HG02943 (cell line): Measurements from ENCODE around the gene KIFC3.
A peak's percentile ranks its signal among the peaks of the same experiment; 100 is the strongest.
"Not testable (repeated sequence)": the region's sequence is repeated elsewhere in the genome, so short reads cannot be mapped to it uniquely, and the experiment has no call there.

ENCODE experiments used
- ATAC-seq: cut with Tn5 transposase; IDR thresholded peaks from one replicate; pipeline ENCODE4 v1.9.1; 2021; ENCODE audit warnings: mild to moderate bottlenecking, low read depth, moderate library complexity; ENCODE audit not compliant: unreplicated experiment

The KIFC3 gene

DNA sequence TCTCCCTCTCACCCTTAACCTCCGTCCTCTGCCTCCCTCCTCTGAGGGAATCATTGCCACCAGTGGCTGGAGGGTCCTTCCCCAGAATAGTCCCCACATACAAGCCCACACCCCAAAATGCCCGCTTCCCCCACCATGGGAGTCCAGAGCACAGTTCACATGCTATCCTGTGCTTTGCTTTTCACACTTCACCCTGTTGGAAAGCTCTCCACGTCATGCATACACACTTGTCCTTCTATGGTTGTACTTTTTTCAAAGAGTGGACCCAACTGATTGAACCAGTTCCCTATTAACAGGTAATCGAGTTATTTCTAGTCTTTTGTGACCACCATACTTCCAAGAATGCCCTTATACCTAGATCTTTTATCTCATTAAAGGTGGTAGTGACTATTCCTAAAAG is 23.8 kb upstream of the KIFC3 start:
- no peak for ATAC-seq

DNA sequence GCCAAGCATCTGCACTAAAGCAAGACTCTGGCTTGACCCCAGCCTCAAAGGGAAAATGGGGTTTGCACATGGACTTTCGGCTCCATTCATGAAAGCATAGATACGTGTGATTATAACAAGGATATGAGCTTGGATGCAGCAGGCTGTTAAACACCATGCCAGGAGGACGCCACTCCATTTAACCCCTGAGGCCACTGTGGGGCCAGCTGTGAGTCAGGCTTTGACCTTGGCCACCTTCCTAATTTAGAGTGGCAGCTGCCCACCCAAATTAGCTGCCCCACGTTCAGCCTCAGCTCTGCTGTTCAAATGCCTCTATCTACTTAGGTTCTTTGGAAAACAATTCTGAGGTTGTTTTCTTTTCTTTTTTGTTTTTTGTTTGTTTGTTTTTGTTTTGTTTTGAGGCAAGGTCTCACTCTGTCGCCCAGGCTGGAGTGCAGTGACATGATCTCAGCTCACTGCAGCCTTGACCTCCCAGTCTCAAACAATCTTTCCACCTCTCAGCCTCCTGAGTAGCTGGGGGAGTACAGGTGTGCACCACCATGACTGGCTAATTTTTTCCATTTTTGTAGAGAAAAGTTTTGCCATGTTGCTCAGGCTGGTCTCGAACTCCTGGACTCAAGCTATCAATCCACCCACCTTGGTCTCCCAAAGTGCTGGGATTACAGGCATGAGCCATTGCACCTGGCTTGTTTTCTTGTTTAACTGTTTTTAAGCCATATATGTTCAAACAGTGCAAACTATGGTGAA is 23.2 kb upstream of the KIFC3 start:
- no peak for ATAC-seq

DNA sequence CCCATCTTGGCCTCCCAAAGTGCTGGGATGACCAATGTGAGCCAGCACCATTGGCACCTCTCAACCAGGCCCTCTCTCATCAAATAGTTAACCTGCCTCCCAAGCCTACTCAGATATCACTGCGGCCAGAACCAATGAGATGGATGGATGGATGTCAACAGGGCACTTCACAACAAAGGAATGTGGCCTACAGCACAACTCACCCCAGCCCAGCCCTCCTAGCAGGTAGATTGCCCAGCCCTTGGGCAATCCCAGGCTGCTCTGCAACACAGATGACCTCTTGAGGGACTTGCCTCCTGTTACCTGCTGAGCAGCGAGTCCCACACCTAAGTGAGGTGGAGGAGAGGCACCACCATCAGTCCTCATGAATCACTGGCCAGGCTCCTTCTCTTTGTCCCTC is 22.6 kb upstream of the KIFC3 start:
- ATAC-seq = no peak

DNA sequence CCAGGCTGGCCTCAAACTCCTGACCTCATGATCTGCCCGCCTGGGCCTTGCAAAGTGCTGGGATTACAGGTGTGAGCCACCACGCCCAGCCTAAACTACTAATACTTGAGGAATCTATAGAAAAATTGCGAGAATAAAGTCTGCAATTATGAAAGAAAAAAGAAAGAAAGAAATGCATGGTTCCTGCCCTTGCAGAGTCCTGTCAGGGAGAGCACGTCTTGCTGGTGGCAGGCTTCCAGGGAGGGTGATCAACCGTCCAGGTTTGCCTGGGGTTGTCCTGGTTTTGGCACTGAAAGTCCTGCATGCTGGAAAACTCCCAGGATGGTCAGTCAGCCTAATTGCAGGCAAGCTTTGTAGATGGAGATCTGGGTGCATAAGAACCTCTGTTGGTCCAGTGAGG is 21.5 kb upstream of the KIFC3 start:
- no peak for ATAC-seq

DNA sequence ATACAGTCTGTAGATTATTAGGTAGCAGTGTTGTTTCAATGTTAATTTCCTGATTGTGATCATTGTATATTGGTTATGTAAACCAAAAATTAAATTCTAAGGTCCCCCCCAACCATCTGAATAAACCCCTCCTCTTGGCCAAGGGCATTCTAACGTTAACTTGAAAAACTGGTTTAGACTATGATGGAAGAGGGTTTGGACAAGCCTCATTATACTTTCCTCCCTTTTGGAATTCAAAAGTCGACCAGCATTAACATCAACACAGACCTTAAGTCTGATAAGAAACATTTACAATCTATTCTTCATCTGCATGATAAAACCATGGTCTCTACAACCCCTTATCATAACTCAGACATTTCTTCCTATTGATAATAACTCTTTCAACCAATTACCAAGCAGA is 20.6 kb upstream of the KIFC3 start:
- ATAC-seq = no peak

DNA sequence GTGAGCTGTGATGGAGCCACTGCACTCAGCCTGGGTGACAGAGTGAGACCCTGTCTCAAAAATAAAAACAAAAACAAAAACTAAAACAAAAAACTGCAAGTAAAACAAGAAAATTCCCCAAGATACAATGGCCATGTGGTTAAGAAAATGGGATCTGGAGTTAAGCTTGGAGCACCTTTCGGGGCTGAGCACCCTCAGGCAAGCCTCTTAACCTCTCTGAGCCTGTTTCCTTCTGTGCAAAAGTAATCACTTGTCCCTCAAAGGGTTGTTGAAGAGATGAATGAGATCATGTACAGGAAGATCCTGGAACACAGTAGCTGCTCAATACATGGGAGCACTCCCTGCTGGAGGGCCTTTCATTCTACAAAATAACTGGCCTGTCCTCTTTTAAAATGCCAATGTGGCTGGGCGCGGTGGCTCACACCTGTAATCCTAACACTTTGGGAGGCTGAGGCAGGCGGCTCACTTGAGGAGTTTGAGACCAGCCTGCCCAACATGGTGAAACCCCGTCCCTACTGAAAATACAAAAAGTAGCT is 19.8 kb upstream of the KIFC3 start:
- ATAC-seq = no peak

DNA sequence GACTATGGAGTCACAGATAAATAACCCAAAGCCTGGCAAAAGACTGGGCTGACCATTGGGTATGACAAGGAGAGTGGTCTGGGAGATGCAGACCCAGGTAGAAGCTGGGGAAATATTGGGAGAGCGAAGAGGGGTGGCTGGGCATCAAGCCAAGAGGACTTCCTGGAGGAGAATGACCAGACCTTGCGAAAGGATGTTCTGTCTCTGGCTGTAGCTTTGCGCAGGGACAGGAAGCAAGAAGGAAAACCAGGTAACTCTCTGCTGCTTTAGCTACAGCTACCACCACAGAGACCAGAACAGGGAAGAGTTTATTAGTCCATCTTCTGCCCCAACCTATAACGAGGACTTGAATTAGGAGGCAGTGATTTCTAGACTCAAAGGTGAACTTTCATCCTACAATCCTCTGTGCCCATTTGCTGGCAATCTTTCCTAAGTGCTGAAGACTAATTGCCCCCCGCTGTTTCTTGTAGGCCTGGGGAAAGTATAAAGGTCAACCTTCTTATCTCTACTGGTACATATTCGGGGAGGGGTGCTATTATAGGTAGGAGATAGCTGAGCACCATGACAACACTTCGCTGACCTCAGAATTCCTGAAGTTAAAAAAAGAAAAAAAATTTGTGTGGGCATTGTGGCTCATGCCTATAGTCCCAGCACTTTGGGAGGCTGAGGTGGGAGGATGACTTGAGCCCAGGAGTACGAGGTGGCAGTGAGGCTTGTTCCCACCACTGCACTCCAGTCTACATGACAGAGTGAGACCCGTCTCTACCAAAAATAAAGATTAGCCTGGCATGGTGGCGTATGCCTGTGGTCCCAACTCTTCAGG is 19.1 kb upstream of the KIFC3 start:
- no peak for ATAC-seq

DNA sequence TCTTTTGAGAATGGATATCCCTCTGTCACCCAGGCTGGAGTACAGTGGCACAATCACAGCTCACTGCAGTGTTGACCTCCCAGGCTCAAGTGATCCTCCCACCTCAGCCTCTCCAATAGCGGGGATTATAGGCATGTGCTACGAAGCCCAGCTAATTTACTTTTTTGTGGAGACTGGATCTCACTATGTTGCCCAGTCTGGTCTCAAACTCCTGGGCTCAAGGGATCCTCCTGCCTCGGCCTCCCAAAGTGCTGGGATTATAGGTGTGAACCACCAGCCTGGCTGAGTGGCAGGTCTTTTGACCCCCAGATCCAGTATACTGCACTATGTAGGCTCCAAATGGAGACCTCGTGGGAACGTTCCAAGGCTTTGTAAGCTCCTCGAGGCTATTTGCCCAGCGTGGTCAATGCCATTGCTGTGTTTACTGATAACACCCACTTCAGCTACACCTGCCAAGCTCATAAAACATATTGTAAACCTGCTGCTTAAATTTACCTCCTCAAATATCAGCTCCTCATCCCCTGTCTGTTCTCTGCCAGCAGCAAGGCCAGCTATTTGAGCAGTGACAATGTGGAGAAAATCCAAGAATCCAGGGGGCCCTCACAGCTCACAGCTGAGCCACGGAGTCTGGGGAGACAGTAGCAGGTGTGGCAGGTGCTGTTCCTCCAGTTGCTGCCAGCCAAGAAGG is 16.2 kb upstream of the KIFC3 start:
- no peak for ATAC-seq

DNA sequence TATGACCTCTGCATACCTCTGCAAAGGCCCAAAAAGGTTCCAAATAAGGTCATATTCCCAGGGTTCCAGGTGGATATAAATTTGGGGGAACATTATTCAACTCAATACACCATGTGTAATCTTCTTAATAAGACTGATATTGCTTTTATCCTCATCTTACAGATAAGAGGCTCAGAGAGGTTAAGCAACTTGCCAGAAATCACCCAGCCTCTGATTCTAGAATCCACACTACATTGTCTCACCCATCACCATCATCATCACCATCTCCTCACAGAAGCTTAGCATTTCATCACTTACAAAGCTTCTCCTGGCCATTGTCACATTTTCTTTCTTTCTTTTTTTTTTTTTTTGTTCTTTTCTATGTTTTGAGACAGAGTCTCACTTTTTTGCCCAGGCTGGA is 15.4 kb upstream of the KIFC3 start:
- no peak for ATAC-seq

DNA sequence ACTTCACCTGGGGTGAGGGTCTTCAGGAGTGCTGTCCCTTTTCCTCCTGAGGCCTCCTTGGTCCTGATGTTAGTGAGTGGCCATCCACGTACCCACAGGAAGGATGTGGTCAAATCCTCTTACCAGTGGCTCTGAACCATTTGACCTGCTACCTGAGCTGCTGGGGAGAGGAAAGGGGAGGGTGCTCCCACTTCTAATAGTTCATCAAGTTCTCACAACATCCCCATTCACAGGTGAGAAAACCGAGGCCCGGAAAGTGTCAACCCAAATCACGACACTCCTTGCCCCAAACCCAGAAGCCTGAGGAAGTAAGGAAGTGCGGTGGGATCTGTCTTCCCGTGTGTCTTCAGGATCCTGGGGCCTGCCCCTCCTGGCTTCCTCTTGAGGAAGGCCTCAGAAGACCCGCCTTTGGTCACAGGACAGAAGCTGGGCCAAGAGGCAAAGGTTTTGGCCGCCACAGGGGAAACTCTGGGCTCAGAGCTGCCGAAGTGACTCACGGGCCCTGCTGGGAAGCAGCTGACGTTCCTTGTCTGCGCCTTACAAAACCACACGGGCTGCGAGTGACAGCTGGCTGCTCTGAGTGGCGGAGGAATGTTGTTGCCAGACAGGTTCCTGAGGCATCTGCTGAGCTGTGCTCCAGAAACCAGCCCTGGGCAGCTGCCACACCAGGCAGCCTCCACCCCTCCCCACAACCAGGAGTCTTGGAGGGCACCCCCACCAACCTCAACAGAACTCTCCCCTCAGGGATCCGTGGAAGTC is 13.9 kb upstream of the KIFC3 start:
- ATAC-seq = no peak

DNA sequence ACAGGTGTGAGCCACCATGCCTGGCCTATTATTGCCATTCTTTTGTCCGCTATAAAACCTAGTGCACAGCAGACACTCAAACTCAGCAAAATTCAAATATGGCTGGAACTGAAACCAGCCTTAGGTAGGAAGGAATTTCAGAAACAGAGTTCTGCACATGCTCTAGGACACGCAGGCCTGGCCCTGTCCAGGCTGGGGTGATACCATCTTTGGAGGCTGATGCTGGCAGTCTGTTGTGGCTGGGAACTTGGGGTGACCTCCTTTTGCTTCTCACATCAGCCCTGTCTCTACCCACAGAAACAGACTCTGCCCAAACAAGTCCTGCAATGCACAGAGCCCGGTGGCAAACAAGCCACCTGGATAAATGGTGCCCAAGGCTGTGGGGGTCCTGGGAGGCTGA is 12.6 kb upstream of the KIFC3 start:
- ATAC-seq = no peak

DNA sequence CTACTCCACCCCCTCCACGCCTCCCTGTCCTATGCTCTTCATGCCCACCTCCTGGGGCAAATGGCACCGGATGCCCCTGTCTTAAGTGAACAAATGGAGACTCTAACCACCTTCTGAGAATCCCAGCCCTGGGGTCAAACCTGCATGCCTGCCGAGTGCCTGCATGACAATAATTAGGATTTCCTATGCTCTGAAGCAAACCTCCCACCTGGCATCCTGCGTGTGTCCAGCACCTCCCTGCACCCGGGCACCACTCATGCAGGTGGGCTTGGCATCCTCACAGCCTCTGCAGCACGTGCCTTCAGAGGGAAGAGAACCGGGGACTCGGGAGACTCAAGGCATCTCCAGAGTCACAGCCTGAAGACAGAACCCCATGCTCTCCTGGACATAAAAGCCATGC is 11.2 kb upstream of the KIFC3 start:
- ATAC-seq = no peak

DNA sequence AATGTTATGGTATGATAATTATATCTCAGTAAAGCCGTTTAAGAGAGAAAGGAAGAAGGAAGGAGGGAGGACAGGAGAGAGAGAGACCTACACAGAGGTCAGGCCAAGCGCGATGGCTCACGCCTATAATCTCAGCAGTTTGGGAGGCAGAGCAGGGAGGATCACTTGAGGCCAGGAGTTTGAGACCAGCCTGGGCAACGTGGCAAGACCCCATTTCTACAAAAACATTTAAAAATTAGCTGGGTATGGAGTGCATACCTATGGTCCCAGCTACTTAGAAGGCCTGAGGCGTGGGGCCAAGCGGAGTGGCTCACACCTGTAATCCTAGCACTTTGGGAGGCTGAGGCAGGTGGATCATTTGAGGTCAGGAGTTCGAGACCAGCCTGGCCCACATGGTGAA is 9.0 kb upstream of the KIFC3 start:
- ATAC-seq = not testable (repeated sequence)

DNA sequence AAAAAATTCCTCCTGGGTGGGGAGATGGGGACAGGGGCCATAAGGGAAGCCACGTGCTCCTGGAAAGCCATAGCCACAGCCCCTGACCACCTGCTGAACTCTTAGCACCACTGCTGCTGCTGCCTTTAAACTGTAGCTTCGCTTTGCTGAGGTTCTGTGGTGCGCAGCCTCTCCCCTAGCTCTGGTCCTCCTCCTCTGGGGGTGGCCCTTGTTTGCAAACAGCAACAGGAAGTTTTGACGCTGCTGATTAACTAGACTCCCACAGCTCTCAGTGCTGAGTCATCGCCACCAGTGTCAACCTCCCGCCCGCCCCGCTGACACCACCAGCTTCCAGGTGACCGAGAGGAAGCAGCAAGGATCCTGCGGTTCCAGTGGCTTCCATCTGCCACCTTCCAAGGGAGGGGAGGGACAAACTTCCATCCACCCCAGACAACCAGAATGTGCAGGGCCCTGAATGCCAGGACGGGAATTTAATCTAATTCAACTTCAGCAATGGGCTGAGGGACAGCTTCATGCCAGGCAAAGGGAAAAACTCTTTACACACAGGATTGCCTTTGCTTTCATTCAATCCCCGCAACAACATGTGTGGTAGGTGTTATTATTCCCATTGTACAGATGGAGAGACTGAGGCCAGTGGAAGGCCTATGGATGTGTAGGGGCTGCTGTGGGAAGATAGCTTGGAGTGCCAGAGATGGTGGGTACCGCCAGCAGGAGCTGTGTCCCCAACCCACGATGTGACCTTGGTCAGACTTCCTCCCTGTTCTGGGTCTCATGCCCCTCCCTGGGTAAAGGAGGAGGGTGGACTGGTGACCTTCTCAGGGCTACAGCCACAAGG is 8.1 kb upstream of the KIFC3 start:
- ATAC-seq = peak; percentile 100

DNA sequence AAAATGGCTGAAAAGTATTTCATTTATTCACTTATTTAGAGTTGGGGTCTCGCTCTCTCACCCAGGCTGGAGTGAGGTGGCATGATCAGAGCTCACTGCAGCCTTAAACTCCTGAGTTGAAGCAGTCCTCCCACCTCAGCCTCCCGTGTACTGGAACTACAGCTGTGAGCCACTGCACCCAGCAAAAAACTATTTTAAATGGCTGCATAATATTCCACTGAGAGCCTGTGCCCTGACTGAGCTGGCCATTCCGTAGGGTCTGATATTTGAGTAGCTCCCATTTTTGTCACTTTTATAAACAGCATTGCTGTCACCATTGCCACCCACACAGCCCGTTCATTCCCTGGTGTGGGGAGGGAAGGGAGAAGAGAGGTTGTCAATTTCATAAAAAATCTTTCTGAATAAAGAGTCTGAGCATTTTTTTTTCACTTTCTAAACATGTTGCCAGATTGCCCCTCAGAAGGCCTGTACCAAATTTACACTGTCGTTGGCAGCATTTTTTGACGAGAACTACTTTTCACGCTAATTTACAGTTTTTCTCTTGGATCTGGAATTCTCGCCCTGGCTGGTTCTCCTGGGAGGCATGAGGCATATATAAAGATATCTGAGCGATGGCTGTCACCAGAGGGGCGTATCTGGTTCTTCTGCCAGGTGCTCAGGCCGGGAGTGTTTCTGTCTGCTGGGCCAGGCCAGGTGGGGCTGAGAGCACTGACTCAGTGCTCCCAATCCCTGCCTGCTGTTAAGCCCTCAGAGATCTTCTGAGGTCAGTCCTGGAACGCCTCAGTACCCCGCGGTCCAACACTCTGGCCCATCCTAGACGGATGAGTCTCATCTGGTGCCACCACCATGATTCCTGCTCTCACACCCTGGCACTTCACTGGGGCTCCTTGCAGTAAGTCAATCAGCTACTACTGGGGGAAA is 7.2 kb upstream of the KIFC3 start:
- peak; percentile 27 for ATAC-seq

DNA sequence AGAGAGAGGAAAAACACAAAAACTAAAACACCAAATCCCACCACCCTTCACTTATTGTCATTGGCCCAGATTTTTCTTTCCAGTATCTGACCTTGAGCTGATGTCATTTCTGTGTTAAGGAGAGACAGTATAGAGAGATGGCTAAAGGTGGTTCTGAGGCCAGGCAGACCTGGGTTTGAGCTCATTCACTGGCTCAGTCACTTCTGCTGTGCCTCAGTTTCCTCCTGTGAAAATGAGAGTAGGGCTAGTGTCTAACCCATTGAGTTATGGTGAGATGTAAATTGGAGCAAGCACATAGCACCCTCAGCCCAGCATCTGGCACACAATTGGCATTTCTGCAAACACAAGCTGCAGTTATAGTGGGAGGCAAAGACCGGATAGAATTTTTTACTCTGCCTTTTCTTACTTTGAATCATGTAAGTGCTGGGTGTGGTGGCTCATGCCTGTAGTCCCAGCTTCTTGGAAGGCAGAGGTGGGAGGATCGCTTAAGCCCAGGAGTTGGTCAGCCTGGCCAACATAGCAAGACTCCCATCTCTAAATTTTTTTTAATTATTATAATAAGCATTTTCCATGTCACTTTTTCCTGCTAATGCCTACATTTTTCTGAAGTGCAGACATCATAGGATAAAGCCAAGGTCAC is 6.4 kb upstream of the KIFC3 start:
- no peak for ATAC-seq

DNA sequence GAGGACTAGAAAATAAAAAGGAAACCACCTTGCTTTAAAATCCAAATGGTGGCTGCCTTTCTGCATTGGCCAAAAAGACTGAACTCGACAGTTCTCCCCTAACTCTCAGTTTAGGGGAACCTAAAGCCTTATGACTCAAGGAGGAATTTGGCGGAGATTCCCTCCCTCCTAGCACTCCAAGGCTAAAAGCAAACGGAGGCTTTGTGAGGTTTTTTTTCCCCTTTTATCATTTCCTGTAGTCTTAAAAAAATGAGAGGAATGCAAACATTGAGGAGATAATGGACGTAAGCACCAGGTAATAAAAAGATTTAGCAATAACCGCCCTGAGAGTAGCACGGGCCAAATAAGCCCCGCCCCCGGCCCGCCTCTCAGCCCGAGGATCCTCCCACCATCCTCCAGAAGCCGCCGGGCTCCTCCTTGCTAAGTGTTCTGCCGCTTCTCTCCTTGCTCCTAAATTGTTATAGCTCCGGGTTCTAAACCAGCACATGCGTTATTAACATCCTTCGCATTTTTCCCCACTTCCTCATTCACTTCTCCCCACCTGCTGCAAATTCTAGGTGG is 5.8 kb upstream of the KIFC3 start:
- no peak for ATAC-seq
